Lower leg skin (tissue), 3 donors: ENCODE measurements around the gene CXCR1.
"Not testable (repeated sequence)": the region's sequence is repeated elsewhere in the genome, so short reads cannot be mapped to it uniquely, and the experiment has no call there.

Source experiments
- POLR2A ChIP-seq, 2 donors: fragments of 450-650 bp; IDR thresholded peaks; one replicate each; pipeline ENCODE4 v1.6.1; 2016 to 2017; ENCODE audit warnings: antibody characterized with exemption in 2 of 2, mild to moderate bottlenecking in 1 of 2, moderate library complexity in 1 of 2
- TF ChIP-seq, protein P1 (sequence below), 3 donors: fragments of 450-650 bp; IDR thresholded peaks; one replicate each; pipeline ENCODE4 v1.5.1; 2016; ENCODE audit warnings: antibody characterized with exemption in 3 of 3, mild to moderate bottlenecking in 3 of 3, moderate library complexity in 2 of 3

DNA sequence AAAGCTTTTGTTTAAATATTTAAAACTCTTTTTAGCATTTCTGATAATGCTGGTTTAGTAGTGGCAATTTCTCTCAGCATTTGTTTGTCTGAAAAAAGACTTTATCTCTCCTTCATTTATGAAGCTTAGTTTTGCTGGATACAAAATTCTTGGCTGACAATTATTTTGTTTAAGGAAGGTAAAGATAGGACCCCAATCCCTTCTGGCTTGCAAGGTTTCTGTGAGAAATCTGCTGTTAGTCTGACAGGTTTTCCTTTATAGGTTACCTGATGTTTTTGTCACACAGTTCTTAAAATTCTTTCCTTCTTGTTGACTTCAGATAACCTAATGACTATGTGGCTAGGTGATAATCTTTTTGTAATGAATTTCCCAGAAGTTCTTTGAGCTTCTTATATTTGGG, 44.5 kb downstream of the CXCR1 start:
- TF ChIP-seq POLR2A (IDR thresholded peaks at IDR 0.05): not testable (repeated sequence)
- TF ChIP-seq, protein P1, sequence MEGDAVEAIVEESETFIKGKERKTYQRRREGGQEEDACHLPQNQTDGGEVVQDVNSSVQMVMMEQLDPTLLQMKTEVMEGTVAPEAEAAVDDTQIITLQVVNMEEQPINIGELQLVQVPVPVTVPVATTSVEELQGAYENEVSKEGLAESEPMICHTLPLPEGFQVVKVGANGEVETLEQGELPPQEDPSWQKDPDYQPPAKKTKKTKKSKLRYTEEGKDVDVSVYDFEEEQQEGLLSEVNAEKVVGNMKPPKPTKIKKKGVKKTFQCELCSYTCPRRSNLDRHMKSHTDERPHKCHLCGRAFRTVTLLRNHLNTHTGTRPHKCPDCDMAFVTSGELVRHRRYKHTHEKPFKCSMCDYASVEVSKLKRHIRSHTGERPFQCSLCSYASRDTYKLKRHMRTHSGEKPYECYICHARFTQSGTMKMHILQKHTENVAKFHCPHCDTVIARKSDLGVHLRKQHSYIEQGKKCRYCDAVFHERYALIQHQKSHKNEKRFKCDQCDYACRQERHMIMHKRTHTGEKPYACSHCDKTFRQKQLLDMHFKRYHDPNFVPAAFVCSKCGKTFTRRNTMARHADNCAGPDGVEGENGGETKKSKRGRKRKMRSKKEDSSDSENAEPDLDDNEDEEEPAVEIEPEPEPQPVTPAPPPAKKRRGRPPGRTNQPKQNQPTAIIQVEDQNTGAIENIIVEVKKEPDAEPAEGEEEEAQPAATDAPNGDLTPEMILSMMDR (IDR thresholded peaks at IDR 0.05): not testable (repeated sequence)
